GM23338 (cell line): ENCODE results near the gene RAMP3. TPM values are rescaled to one million over a fixed set of nuclear protein-coding genes. Genes with fewer than 3 reads are reported as not detected.

Experiments
- ATAC-seq: fragments of 200-7000 bp; cut with Tn5 transposase; 3 replicates; pipeline ENCODE4 v1.9.1; 2020
- DNase-seq: peaks from one replicate; pipeline ENCODE4 v3.0.0-alpha.2; 2015; ENCODE audit warnings: low spot score
- H2AFZ ChIP-seq: fragments of 200-600 bp; sonication (generic); 2 replicates; pipeline ENCODE4 v1.8.0; 2016; ENCODE audit warnings: antibody characterized with exemption, mild to moderate bottlenecking, moderate library complexity
- H3F3A ChIP-seq: fragments of 200-600 bp; sonication (generic); replicated peaks from 2 replicates; pipeline ENCODE4 v1.8.0; 2017; ENCODE audit warnings: antibody characterized with exemption, mixed run types, low read depth
- H3K27ac ChIP-seq: fragments of 200-600 bp; sonication (generic); 2 replicates; pipeline ENCODE4 v1.6.1; 2016; ENCODE audit warnings: low read depth
- H3K27me3 ChIP-seq: fragments of 200-600 bp; sonication (generic); 2 replicates; pipeline ENCODE4 v1.8.0; 2016; ENCODE audit warnings: mild to moderate bottlenecking, mixed run types, moderate library complexity; ENCODE audit not compliant: insufficient read depth
- H3K36me3 ChIP-seq: fragments of 200-600 bp; sonication (generic); 2 replicates; pipeline ENCODE4 v1.8.0; 2016; ENCODE audit warnings: mild to moderate bottlenecking; ENCODE audit not compliant: insufficient read depth
- H3K4me1 ChIP-seq: fragments of 200-600 bp; sonication (generic); 2 replicates; pipeline ENCODE4 v1.8.0; 2016; ENCODE audit warnings: mild to moderate bottlenecking, moderate library complexity; ENCODE audit not compliant: insufficient read depth
- H3K4me2 ChIP-seq: fragments of 200-600 bp; sonication (generic); 2 replicates; pipeline ENCODE4 v1.7.1; 2017; ENCODE audit warnings: mixed run types
- H3K4me3 ChIP-seq: fragments of 200-600 bp; sonication (generic); 2 replicates; pipeline ENCODE4 v1.6.1; 2016; ENCODE audit warnings: mixed run types
- H3K79me2 ChIP-seq: fragments of 200-600 bp; sonication (generic); replicated peaks from 2 replicates; pipeline ENCODE4 v1.8.0; 2017; ENCODE audit warnings: mild to moderate bottlenecking; ENCODE audit not compliant: insufficient read depth
- H3K9me2 ChIP-seq: fragments of 200-600 bp; sonication (generic); 2 replicates; pipeline ENCODE4 v1.8.0; 2017; ENCODE audit not compliant: insufficient read depth
- H4K20me1 ChIP-seq: fragments of 200-600 bp; sonication (generic); replicated peaks from 2 replicates; pipeline ENCODE4 v1.8.0; 2017; ENCODE audit warnings: mild to moderate bottlenecking; ENCODE audit not compliant: insufficient read depth
- H3K27ac Mint-ChIP-seq: 2 replicates; pipeline ENCODE4 v1.8.0; 2020; ENCODE audit warnings: inconsistent platforms, mild to moderate bottlenecking, moderate library complexity, mixed read lengths
- H3K27me3 Mint-ChIP-seq: 3 replicates; pipeline ENCODE4 v1.8.0; 2022; ENCODE audit warnings: low read depth, mild to moderate bottlenecking, moderate library complexity, mixed read lengths, inconsistent platforms; ENCODE audit not compliant: insufficient read depth, poor library complexity
- H3K36me3 Mint-ChIP-seq: 3 replicates; pipeline ENCODE4 v1.8.0; 2021; ENCODE audit warnings: low read depth, mild to moderate bottlenecking, inconsistent platforms, moderate library complexity, mixed read lengths
- H3K4me1 Mint-ChIP-seq: 3 replicates; pipeline ENCODE4 v1.8.0; 2020; ENCODE audit warnings: mild to moderate bottlenecking, inconsistent platforms, mixed read lengths
- H3K4me3 Mint-ChIP-seq: 3 replicates; pipeline ENCODE4 v1.8.0; 2021; ENCODE audit warnings: moderate library complexity, mild to moderate bottlenecking, inconsistent platforms, mixed read lengths
- H3K9me3 Mint-ChIP-seq: 3 replicates; pipeline ENCODE4 v1.8.0; 2020; ENCODE audit warnings: moderate library complexity, mild to moderate bottlenecking, inconsistent platforms, mixed read lengths
- CREB1 ChIP-seq: fragments of 250-450 bp; sonication (Bioruptor Pico); IDR thresholded peaks from 2 replicates; pipeline ENCODE4 v1.5.0; 2020; ENCODE audit warnings: low read depth, mild to moderate bottlenecking, moderate library complexity
- EZH2phosphoT487 ChIP-seq: fragments of 200-600 bp; sonication (generic); IDR thresholded peaks from one replicate; pipeline ENCODE4 v1.8.1; 2018; ENCODE audit warnings: antibody characterized with exemption; ENCODE audit not compliant: unreplicated experiment
- JUNB ChIP-seq: IDR thresholded peaks from one replicate; pipeline ENCODE4 v1.6.1; 2016; ENCODE audit warnings: antibody characterized with exemption; ENCODE audit not compliant: unreplicated experiment
- NANOG ChIP-seq: IDR thresholded peaks from 2 replicates; pipeline ENCODE4 v1.6.1; 2016; ENCODE audit warnings: antibody characterized with exemption, borderline replicate concordance
- STAT1 ChIP-seq: IDR thresholded peaks from one replicate; pipeline ENCODE4 v1.6.1; 2016; ENCODE audit warnings: antibody characterized with exemption; ENCODE audit not compliant: unreplicated experiment
- ZNF114 ChIP-seq: fragments of 250-450 bp; sonication (Bioruptor Pico); IDR thresholded peaks from 2 replicates; pipeline ENCODE4 v1.5.0; 2020; ENCODE audit warnings: mild to moderate bottlenecking, moderate library complexity
- ZNF331 ChIP-seq: fragments of 250-450 bp; sonication (Bioruptor Pico); IDR thresholded peaks from 2 replicates; pipeline ENCODE4 v1.5.0; 2020; ENCODE audit warnings: low read depth, mild to moderate bottlenecking, moderate library complexity
- polyA plus RNA-seq: library from polyadenylated mRNA; unstranded; fragments of >200 nt; fragmentation: Nextera tagmentation; extraction: Ambion mirVana; gene quantifications from 2 replicates; pipeline ENCODE4 v1.2.1, GENCODE V29; 2016
- total RNA-seq: library from RNA; depleted of rRNA; stranded (reverse); fragments of >200 nt; shearing (Covaris generic); gene quantifications from 2 replicates; pipeline ENCODE4 v1.2.3, GENCODE V29; 2014
- TF ChIP-seq, protein P1 (sequence below): IDR thresholded peaks from 2 replicates; pipeline ENCODE4 v1.6.1; 2016; ENCODE audit warnings: antibody characterized with exemption
- TF ChIP-seq, protein P2 (sequence below): fragments of 250-450 bp; sonication (Bioruptor Pico); IDR thresholded peaks from 2 replicates; pipeline ENCODE4 v1.5.0; 2020; ENCODE audit warnings: mild to moderate bottlenecking, moderate library complexity

The RAMP3 gene
- total and polyA plus RNA-seq, 2 experiments from 2014 or later, result 1.1 to 4.6 TPM

DNA sequence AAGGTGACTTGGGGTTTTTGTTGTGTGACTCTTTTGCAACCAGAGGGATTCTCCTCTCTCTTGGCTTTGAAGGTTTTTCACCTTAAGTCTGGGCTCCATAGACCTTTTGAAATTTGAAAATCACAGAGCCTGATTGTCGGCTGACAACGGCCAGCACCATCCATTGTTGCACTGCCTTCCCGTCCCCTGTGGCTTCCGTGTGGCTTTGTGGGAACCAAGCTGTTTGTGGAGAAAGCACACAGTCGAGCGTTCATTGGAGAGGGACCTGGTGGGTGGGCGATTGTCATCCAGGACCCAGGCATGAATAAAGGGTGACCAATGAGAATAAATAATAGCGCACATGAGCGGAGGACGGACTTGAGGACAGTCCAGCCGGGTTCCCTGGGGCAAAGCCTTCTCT is 7.4 kb upstream of the RAMP3 start (continued):
- TF ChIP-seq, protein P1, sequence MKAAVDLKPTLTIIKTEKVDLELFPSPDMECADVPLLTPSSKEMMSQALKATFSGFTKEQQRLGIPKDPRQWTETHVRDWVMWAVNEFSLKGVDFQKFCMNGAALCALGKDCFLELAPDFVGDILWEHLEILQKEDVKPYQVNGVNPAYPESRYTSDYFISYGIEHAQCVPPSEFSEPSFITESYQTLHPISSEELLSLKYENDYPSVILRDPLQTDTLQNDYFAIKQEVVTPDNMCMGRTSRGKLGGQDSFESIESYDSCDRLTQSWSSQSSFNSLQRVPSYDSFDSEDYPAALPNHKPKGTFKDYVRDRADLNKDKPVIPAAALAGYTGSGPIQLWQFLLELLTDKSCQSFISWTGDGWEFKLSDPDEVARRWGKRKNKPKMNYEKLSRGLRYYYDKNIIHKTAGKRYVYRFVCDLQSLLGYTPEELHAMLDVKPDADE, result no peak
- TF ChIP-seq STAT1 (no peak), NANOG (no peak), ZNF331 (no peak)

DNA sequence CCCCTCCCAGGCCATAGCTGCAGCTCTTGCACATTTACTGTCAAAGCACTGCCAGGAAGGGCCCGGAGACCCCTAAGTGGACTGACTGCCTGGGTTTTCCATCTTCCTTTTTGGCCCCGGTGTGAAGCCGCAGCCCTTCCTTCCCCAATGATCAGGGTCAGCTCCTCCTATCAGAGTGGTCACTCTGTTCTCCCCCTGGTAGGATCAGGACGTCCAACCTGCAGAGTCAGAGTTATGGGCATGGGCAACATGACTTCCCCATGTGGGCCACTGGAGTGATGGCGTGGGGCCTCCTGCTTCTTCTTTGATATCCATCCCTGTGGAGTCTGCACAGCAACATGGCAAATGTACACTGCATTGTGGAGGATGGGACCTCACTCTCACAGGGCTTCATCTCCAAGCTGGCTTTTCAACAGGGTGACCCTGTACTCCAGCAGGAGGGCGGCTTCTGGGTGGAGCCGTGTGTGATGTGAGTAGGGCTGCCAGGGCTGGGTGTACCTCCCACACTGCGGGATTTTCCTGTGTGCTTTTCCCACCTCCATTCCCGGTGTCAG is 6.4 kb upstream of the RAMP3 start:
- TF ChIP-seq, protein P2, sequence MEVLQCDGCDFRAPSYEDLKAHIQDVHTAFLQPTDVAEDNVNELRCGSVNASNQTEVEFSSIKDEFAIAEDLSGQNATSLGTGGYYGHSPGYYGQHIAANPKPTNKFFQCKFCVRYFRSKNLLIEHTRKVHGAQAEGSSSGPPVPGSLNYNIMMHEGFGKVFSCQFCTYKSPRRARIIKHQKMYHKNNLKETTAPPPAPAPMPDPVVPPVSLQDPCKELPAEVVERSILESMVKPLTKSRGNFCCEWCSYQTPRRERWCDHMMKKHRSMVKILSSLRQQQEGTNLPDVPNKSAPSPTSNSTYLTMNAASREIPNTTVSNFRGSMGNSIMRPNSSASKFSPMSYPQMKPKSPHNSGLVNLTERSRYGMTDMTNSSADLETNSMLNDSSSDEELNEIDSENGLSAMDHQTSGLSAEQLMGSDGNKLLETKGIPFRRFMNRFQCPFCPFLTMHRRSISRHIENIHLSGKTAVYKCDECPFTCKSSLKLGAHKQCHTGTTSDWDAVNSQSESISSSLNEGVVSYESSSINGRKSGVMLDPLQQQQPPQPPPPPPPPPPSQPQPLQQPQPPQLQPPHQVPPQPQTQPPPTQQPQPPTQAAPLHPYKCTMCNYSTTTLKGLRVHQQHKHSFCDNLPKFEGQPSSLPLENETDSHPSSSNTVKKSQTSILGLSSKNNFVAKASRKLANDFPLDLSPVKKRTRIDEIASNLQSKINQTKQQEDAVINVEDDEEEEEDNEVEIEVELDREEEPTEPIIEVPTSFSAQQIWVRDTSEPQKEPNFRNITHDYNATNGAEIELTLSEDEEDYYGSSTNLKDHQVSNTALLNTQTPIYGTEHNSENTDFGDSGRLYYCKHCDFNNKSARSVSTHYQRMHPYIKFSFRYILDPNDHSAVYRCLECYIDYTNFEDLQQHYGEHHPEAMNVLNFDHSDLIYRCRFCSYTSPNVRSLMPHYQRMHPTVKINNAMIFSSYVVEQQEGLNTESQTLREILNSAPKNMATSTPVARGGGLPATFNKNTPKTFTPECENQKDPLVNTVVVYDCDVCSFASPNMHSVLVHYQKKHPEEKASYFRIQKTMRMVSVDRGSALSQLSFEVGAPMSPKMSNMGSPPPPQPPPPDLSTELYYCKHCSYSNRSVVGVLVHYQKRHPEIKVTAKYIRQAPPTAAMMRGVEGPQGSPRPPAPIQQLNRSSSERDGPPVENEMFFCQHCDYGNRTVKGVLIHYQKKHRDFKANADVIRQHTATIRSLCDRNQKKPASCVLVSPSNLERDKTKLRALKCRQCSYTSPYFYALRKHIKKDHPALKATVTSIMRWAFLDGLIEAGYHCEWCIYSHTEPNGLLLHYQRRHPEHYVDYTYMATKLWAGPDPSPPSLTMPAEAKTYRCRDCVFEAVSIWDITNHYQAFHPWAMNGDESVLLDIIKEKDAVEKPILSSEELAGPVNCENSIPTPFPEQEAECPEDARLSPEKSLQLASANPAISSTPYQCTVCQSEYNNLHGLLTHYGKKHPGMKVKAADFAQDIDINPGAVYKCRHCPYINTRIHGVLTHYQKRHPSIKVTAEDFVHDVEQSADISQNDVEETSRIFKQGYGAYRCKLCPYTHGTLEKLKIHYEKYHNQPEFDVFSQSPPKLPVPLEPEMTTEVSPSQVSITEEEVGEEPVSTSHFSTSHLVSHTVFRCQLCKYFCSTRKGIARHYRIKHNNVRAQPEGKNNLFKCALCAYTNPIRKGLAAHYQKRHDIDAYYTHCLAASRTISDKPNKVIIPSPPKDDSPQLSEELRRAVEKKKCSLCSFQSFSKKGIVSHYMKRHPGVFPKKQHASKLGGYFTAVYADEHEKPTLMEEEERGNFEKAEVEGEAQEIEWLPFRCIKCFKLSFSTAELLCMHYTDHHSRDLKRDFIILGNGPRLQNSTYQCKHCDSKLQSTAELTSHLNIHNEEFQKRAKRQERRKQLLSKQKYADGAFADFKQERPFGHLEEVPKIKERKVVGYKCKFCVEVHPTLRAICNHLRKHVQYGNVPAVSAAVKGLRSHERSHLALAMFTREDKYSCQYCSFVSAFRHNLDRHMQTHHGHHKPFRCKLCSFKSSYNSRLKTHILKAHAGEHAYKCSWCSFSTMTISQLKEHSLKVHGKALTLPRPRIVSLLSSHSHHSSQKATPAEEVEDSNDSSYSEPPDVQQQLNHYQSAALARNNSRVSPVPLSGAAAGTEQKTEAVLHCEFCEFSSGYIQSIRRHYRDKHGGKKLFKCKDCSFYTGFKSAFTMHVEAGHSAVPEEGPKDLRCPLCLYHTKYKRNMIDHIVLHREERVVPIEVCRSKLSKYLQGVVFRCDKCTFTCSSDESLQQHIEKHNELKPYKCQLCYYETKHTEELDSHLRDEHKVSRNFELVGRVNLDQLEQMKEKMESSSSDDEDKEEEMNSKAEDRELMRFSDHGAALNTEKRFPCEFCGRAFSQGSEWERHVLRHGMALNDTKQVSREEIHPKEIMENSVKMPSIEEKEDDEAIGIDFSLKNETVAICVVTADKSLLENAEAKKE (CRISPR knock-in tag), result no peak
- no peak for TF ChIP-seq JUNB
- TF ChIP-seq EZH2phosphoT487, result no peak
- TF ChIP-seq, protein P1, result no peak
- TF ChIP-seq ZNF114 (CRISPR knock-in tag), result no peak
- TF ChIP-seq CREB1 (CRISPR knock-in tag), result no peak
- no peak for TF ChIP-seq ZNF331
- Mint-ChIP-seq H3K4me3 (no peak overlapping the region), H3K27ac (no peak overlapping the region), H3K27me3 (peaks cover 3% of the 10 kb centered on the region), H3K36me3 (no peaks in the 10 kb centered on the region), H3K4me1 (peaks cover 5% of the 10 kb centered on the region; the same call in 2 of the 3 replicates), H3K9me3 (no peaks in the 10 kb centered on the region)
- Histone ChIP-seq H3K4me2 (no peak overlapping the region), H3K4me1 (0 out of 2 replicates have a peak, but pooled peaks cover 3% of the 10 kb centered on the region), H2AFZ (no peak overlapping the region), H3K9me2 (no peaks in the 10 kb centered on the region), H3F3A (no peaks in the 10 kb centered on the region), H3K27me3 (no peaks in the 10 kb centered on the region), H3K79me2 (no peaks in the 10 kb centered on the region), H4K20me1 (no peaks in the 10 kb centered on the region), H3K27ac (no peak overlapping the region), H3K4me3 (no peak overlapping the region), H3K36me3 (no peaks in the 10 kb centered on the region)
- DNase-seq (no peak), ATAC-seq (no peak)
